Measurements from ENCODE around the gene TPP1.

The TPP1 gene

GRCh38 chr11:6611092-6611962 lies 7.9 kb downstream of the TPP1 start:
- no peak for DNase-seq (ENCODE audit: low read depth in 2 of 2)

DNA sequence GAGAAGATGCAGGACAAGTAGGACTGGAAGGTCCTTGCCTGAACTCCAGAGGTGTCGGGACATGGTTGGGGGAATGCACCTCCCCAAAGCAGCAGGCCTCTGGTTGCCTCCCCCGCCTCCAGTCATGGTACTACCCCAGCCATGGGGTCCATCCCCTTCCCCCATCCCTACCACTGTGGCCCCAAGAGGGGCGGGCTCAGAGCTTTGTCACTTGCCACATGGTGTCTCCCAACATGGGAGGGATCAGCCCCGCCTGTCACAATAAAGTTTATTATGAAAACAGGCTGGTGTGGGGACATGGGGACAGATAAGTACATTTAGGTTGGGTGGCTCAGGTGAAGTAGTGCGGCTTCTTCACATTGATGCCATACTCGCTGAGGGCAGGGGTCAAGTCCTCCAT lies 8.6 kb downstream of the TPP1 start:
- no peak for DNase-seq (ENCODE audit: low read depth in 2 of 2)

DNA sequence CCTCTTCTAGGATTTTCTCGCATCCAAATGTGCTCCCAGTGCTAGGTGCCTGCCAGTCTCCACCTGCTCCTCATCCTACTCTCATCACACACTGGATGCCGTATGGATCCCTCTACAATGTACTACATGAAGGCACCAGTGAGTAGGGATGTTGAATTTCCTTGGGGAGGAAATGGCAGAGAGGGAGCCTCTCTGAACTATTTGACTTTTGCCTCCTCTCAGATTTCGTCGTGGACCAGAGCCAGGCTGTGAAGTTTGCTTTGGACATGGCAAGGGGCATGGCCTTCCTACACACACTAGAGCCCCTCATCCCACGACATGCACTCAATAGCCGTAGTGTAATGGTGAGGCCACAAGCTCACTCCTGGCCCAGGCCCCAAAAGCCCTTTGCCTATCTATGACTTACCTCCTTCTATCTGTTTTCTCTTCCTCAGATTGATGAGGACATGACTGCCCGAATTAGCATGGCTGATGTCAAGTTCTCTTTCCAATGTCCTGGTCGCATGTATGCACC lies 9.7 kb downstream of the TPP1 start:
- no peak for DNase-seq (ENCODE audit: low read depth in 2 of 2)

GRCh38 chr11:6608726-6609501 lies 10.3 kb downstream of the TPP1 start:
- DNase-seq (ENCODE audit: low read depth in 2 of 2), result no peak

DNA sequence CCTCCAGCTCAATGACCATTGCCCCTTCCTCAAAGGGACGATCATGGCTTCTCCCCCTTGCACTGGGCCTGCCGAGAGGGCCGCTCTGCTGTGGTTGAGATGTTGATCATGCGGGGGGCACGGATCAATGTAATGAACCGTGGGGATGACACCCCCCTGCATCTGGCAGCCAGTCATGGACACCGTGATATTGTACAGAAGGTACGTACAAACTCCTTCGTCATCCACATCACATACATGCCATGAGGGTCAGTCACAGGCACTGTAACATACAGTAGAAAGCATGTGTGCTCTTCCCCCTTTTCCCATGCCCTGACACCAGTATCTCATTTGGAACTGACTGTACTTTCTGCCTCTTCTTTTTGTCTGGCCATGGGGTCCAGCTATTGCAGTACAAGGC lies 11.2 kb downstream of the TPP1 start:
- DNase-seq (ENCODE audit: low read depth in 2 of 2), result no peak

DNA sequence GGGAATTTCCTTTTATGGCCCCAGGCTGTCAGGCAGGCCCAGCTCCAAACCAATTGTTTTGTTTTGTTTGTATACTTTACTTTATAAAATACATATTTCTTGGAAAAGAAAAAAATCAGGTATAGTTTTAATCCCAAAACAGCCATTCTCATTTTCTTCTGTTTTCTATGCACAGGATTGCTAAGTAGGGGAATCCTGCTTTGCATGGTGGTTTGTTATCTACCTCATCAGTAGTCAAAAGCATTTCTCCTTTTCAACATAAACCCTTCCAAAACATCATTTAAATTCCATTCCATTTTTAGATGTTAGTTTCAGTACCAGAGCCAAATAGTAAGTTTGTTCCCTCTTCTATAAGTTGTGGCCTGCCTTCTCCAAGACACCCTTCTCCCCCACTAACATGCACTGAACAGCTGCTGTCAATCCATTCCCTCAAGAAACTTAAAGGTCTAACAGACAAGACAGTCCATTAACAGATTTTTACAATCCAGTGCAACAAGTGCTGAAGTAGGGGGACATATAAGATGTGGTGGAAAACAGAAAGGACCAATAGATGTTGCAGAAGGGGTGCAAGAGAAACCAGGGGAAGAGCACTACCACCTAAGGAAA lies 11.9 kb downstream of the TPP1 start:
- no peak for DNase-seq (ENCODE audit: low read depth in 2 of 2)

GRCh38 chr11:6606471-6607189 lies 12.6 kb downstream of the TPP1 start:
- peak; percentile 50 to 59 for DNase-seq (ENCODE audit: low read depth in 2 of 2)

- DNase-seq (ENCODE audit: low read depth in 2 of 2), result no peak
Observed at GRCh38 chr11:6604790-6605189, 14.4 kb downstream of the TPP1 start.

GRCh38 chr11:6604081-6604626 lies 15.1 kb downstream of the TPP1 start:
- DNase-seq (ENCODE audit: low read depth in 2 of 2), result peak in 1 of 2 donors; percentile 28

- peak; percentile 86 for DNase-seq (ENCODE audit: low read depth in 2 of 2)
Observed at GRCh38 chr11:6603287-6604080, 15.7 kb downstream of the TPP1 start, which contains the start of the genes ILK and RRP8. Gene ILK, plus strand, starts transcription at chr11:6603774. Its CDS starts 498 bp downstream, at chr11:6604272. Gene RRP8, minus strand, starts transcription at chr11:6603616. Its CDS starts 114 bp downstream, at chr11:6603502.

DNA sequence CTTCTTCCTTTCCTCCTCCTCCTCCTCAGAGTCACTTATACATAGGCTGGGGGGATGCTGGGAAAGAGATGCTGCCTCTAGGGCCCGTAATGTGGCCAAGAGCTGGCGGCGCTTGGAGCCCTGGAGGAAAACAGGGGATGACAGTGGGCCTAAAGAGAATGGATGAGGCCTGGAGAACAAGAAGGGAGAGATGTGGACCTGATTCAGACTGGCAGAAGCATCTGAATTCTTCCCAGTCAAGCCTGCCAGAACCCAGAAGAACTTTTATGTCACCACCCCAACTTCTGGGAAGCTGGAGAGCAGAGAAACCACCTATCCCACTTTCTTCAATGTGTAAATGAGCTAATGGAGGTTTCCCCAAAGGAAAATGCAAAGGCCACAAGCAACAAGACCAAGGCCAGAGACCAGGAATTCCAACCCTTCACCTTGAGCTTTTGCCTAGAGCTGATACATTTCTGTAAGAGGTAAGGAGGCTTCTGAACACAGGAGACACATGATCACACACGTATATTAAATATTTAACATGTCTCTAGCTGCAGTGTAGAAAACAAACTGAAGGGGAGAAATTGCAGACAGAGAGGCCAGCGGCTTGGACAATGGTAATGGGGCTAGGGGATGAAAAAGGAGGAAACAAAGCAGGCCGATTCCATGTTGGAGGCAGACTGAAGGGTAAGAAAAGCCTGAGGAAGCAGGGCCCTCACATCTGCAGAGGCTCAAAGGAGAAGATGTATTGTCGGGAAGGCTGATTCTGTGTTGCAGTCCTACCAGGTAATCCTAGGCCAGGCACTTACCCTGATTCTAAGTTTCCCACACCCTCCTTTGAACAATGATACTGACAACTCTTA lies 16.9 kb downstream of the TPP1 start:
- DNase-seq (ENCODE audit: low read depth in 2 of 2), result no peak

GRCh38 chr11:6601041-6601461 lies 18.2 kb downstream of the TPP1 start:
- no peak for DNase-seq (ENCODE audit: low read depth in 2 of 2)

- no peak for DNase-seq (ENCODE audit: low read depth in 2 of 2)
Observed at GRCh38 chr11:6599881-6600390, 19.3 kb downstream of the TPP1 start.

DNA sequence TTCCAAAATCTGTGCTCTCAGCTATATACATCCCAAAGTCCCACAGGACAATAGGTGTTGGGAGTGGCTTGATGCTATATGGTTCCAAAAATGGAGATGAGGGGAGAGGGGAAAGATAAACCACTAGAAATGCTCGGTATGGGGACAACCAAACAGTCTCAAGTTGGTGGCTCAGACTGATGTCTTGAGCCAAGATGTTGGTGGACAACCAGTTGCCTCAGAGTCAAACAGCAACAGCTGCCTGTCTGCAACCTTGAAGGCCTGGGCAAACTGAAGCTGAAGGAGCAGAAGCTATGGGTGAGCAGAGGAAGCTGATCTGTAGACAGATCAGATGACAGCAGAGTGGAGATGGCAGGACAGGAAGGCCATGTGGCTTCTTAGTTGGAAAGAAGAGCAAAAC lies 19.8 kb downstream of the TPP1 start:
- DNase-seq (ENCODE audit: low read depth in 2 of 2), result no peak

GRCh38 chr11:6598555-6598954 lies 20.7 kb downstream of the TPP1 start:
- no peak for DNase-seq (ENCODE audit: low read depth in 2 of 2)

- no peak for DNase-seq (ENCODE audit: low read depth in 2 of 2)
Observed at GRCh38 chr11:6596239-6596877, 22.9 kb downstream of the TPP1 start.

DNA sequence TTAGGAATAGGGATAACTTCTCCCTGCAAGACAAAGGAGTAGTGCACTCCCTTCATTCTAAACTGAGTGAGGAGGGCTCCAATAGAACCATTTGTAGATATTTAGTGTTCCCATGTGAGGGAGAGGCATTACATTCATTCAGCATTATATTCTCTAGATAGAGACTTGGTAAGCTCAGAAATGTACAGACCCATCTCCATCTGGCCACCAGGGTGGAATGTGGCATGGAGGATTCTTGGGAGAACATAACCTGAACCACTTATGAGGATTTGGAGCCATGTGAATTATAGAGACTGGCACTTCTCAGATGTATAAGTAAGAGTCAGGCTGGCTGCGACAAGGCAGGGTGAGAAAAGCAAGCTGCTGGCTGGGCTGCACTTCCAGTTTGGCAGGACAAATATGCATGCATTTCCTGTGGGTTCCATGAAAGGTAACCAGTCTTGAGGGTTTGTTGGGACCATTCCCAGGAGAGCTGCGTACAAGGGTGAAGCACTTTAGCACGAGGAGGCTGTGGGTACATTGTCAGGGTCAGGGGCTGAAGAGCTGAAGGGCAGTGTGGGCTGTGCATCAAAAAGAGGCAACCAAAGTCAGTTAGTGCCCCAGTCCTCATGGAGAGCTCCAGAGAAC lies 25.0 kb downstream of the TPP1 start:
- DNase-seq (ENCODE audit: low read depth in 2 of 2), result no peak

DNA sequence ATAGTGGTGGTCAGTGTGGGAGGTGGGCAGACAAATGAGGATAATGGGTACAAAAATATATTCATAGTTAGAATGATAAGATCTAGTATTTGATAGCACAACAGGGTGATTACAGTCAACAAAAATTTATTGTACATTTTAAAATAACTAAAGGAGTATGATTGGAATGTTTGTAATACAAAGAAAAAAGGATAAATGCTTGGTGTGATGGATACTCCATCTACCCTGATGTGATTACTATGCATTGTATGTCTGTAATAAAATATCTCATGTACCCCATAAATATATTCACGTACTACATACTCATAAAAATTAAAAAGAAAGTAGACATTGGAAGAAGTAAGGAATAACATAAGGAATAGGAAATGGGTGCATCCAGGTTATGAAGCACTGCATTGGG lies 31.2 kb downstream of the TPP1 start:
- DNase-seq (ENCODE audit: low read depth in 2 of 2), result no peak

All from stimulated activated CD4-positive, alpha-beta T cell treated with anti-CD3 and anti-CD28 coated beads, Interleukin-4, amount 100 ng/mL, for 48 hours (primary cell).